K562 (cell line): ENCODE data around the gene BMP2K. TPM values are rescaled to one million over a fixed set of nuclear protein-coding genes. Genes with fewer than 3 reads are reported as not detected.
A peak's percentile ranks its signal among the peaks of the same experiment; 100 is the strongest.

Source experiments
- CBX2 ChIP-seq: fragments of 200-600 bp; sonication (generic); IDR thresholded peaks from one replicate; pipeline ENCODE4 v1.6.1; 2012; ENCODE audit warnings: mild to moderate bottlenecking, low read length, inconsistent platforms; ENCODE audit not compliant: insufficient read depth, poor library complexity, severe bottlenecking
- CXXC5 ChIP-seq: fragments of 250-450 bp; sonication (Bioruptor Pico); IDR thresholded peaks from 2 replicates; pipeline ENCODE4 v1.8.0; 2022; ENCODE audit warnings: inconsistent platforms, mild to moderate bottlenecking, moderate library complexity
- HDAC1 ChIP-seq, 2 experiments: fragments of 450-650 bp; IDR thresholded peaks; 2 replicates each; pipeline ENCODE4 v1.6.1; 2016 to 2017; ENCODE audit warnings: inconsistent platforms in 1 of 2, mild to moderate bottlenecking in 1 of 2, moderate library complexity in 1 of 2
- HDGF ChIP-seq: fragments of 450-650 bp; IDR thresholded peaks from 2 replicates; pipeline ENCODE4 v1.6.1; 2016
- KAT2B ChIP-seq: IDR thresholded peaks from one replicate; pipeline ENCODE4 v1.6.1; 2012; ENCODE audit warnings: low read depth, mild to moderate bottlenecking, control low read depth, inconsistent platforms, low read length, moderate library complexity
- MEF2D ChIP-seq: conservative IDR thresholded peaks from 2 replicates; pipeline ENCODE4 v1.6.1; 2016; ENCODE audit warnings: low read depth, missing genetic modification characterization, missing compliant biosample characterization
- NFE2 ChIP-seq: IDR thresholded peaks from 2 replicates; pipeline ENCODE4 v1.6.1; 2014; ENCODE audit warnings: antibody characterized with exemption, low read depth
- PHF21A ChIP-seq: fragments of 450-650 bp; IDR thresholded peaks from 2 replicates; pipeline ENCODE4 v1.6.1; 2017; ENCODE audit warnings: low read depth, borderline replicate concordance
- POLR2AphosphoS5 ChIP-seq: IDR thresholded peaks from 2 replicates; pipeline ENCODE4 v1.6.1; 2011; ENCODE audit warnings: mild to moderate bottlenecking, low read depth, low read length, moderate library complexity; ENCODE audit not compliant: control insufficient read depth, insufficient read depth
- RB1 ChIP-seq: fragments of 450-650 bp; IDR thresholded peaks from 2 replicates; pipeline ENCODE4 v1.6.1; 2017; ENCODE audit warnings: low read depth, mild to moderate bottlenecking
- RBBP5 ChIP-seq: fragments of 200-600 bp; sonication (generic); IDR thresholded peaks from 2 replicates; pipeline ENCODE4 v1.6.1; 2012; ENCODE audit warnings: borderline replicate concordance, mild to moderate bottlenecking, low read length, control low read depth, inconsistent platforms; ENCODE audit not compliant: insufficient read depth, poor library complexity, severe bottlenecking
- RBM15 ChIP-seq: fragments of 200-400 bp; formaldehyde crosslinking; IDR thresholded peaks from 2 replicates; pipeline ENCODE4 v1.6.1; 2018; ENCODE audit warnings: mild to moderate bottlenecking, low read length, moderate library complexity; ENCODE audit not compliant: insufficient read depth
- SIN3A ChIP-seq, 2 experiments: fragments of 150-350 bp in 1 of 2; IDR thresholded peaks; 2 replicates each; pipeline ENCODE4 v1.6.1; 2011 to 2016; ENCODE audit warnings: borderline replicate concordance in 2 of 2, low read depth in 2 of 2, low read length in 2 of 2, mild to moderate bottlenecking in 2 of 2, moderate library complexity in 2 of 2; ENCODE audit not compliant: control insufficient read depth in 1 of 2
- SMARCE1 ChIP-seq: fragments of 450-650 bp; IDR thresholded peaks from 2 replicates; pipeline ENCODE4 v1.7.1; 2016; ENCODE audit warnings: mild to moderate bottlenecking
- ZNF347 ChIP-seq: fragments of 450-650 bp; formaldehyde crosslinking; IDR thresholded peaks from 2 replicates; pipeline ENCODE4 v1.4.0; 2020; ENCODE audit warnings: low read depth, mild to moderate bottlenecking, moderate library complexity
- ZNF583 ChIP-seq: fragments of 250-450 bp; sonication (Bioruptor Pico); IDR thresholded peaks from 2 replicates; pipeline ENCODE4 v1.4.0; 2020
- polyA plus RNA-seq, 8 experiments: library from polyadenylated mRNA; depleted of rRNA in 4 of 8; stranded (reverse) in 5 of 8; unstranded in 3 of 8; fragments of >200 nt; fragmentation: Nextera tagmentation in 2 of 8; fragmentation: Illumina TruSeq in 1 of 8; extraction: Ambion mirVana in 2 of 8; extraction: Trizol in 1 of 8; gene quantifications; 2 replicates each; pipeline versions ENCODE4 v1.2.1 to v1.2.3, GENCODE V29; 2011 to 2014; ENCODE audit warnings: inconsistent platforms in 1 of 8, missing spikeins in 1 of 8
- total RNA-seq, 7 experiments: library from RNA; depleted of rRNA in 6 of 7; stranded (reverse); fragments of >200 nt in 6 of 7; fragmentation: Illumina TruSeq in 2 of 7; extraction: Trizol in 2 of 7; gene quantifications; 2 replicates each; pipeline versions ENCODE4 v1.2.1 to v1.2.3, GENCODE V29; 2011 to 2021; ENCODE audit warnings: low replicate concordance in 1 of 7
- TF ChIP-seq, protein P1 (sequence below), 2 experiments: fragments of 150-350 bp in 1 of 2; IDR thresholded peaks; 2 replicates each; pipeline ENCODE4 v1.6.1; 2012 to 2016; ENCODE audit warnings: low read depth in 2 of 2, low read length in 2 of 2, mild to moderate bottlenecking in 1 of 2, moderate library complexity in 1 of 2
- TF ChIP-seq, protein P2 (sequence below), 2 experiments: fragments of 450-650 bp; IDR thresholded peaks; 2 replicates each; pipeline ENCODE4 v1.6.1; 2016
- TF ChIP-seq, protein P3 (sequence below): fragments of 450-650 bp; formaldehyde crosslinking; IDR thresholded peaks from 2 replicates; pipeline ENCODE4 v1.4.0; 2020; ENCODE audit warnings: mild to moderate bottlenecking, moderate library complexity
- TF ChIP-seq, protein P4 (sequence below), 2 experiments: fragments of 250-450 bp in 1 of 2; fragments of 450-650 bp in 1 of 2; sonication (Bioruptor Pico) in 1 of 2; IDR thresholded peaks; 2 replicates each; pipeline versions ENCODE4 v1.6.1 to v1.8.0; 2016 to 2021; ENCODE audit warnings: mild to moderate bottlenecking in 2 of 2, moderate library complexity in 2 of 2, missing compliant biosample characterization in 1 of 2, missing genetic modification characterization in 1 of 2

The BMP2K gene
- total and polyA plus RNA-seq, 9 of the 15 experiments (the other 6 are each of a cell fraction or from before 2014, with no cell fraction given): 17.0 to 217 (median 104) TPM

DNA sequence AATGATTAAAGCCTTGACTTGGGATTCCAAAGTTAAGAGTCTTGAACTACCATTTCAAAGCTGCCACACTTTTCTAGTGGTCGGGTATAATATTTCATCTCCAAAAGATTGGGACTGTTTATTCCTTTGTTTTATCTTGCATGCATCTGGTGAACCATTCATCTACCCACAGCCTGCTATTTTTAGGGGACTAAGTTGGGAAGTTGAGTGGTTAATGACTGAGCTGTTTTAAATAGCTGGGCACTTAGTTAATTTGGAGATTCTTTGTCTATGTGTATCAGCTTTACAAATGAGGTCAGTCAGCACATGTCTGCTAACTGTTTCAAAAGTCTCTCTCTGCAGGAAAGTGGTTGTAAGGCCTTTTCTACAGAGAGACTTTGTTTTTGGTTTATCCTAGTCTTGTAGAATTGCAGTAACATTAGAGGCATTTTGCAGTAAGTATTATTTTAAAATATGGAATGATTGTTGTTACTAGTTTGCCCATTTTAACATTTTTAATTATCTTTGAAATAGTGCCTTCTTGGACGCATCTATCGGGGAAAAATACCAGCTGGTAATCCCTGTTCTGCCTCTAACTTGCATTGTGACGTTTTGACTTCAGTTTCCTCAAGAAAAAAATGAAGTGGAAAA is 8.2 kb downstream of the BMP2K start (continued):
- TF ChIP-seq, protein P1, sequence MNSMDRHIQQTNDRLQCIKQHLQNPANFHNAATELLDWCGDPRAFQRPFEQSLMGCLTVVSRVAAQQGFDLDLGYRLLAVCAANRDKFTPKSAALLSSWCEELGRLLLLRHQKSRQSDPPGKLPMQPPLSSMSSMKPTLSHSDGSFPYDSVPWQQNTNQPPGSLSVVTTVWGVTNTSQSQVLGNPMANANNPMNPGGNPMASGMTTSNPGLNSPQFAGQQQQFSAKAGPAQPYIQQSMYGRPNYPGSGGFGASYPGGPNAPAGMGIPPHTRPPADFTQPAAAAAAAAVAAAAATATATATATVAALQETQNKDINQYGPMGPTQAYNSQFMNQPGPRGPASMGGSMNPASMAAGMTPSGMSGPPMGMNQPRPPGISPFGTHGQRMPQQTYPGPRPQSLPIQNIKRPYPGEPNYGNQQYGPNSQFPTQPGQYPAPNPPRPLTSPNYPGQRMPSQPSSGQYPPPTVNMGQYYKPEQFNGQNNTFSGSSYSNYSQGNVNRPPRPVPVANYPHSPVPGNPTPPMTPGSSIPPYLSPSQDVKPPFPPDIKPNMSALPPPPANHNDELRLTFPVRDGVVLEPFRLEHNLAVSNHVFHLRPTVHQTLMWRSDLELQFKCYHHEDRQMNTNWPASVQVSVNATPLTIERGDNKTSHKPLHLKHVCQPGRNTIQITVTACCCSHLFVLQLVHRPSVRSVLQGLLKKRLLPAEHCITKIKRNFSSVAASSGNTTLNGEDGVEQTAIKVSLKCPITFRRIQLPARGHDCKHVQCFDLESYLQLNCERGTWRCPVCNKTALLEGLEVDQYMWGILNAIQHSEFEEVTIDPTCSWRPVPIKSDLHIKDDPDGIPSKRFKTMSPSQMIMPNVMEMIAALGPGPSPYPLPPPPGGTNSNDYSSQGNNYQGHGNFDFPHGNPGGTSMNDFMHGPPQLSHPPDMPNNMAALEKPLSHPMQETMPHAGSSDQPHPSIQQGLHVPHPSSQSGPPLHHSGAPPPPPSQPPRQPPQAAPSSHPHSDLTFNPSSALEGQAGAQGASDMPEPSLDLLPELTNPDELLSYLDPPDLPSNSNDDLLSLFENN (IDR thresholded peaks at IDR 0.05; ENCODE audit: low read depth in 2 of 2, low read length in 2 of 2): no peak
- no peak for TF ChIP-seq RBM15
- TF ChIP-seq ZNF583 (CRISPR knock-in tag): no peak
- peak; percentile 97 for TF ChIP-seq MEF2D (tag)
- no peak for TF ChIP-seq RB1
- TF ChIP-seq, protein P2, sequence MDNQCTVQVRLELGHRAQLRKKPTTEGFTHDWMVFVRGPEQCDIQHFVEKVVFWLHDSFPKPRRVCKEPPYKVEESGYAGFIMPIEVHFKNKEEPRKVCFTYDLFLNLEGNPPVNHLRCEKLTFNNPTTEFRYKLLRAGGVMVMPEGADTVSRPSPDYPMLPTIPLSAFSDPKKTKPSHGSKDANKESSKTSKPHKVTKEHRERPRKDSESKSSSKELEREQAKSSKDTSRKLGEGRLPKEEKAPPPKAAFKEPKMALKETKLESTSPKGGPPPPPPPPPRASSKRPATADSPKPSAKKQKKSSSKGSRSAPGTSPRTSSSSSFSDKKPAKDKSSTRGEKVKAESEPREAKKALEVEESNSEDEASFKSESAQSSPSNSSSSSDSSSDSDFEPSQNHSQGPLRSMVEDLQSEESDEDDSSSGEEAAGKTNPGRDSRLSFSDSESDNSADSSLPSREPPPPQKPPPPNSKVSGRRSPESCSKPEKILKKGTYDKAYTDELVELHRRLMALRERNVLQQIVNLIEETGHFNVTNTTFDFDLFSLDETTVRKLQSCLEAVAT (IDR thresholded peaks at IDR 0.05): no peak
- no peak for TF ChIP-seq KAT2B
- TF ChIP-seq RBBP5: no peak
- TF ChIP-seq SMARCE1: peak; percentile 57; the same call in 1 of the 2 replicates
- TF ChIP-seq CBX2: no peak
- TF ChIP-seq SIN3A (IDR thresholded peaks at IDR 0.05; ENCODE audit: borderline replicate concordance in 2 of 2, control insufficient read depth in 1 of 2, low read depth in 2 of 2, low read length in 2 of 2): no peak
- no peak for TF ChIP-seq ZNF347
- TF ChIP-seq, protein P3, sequence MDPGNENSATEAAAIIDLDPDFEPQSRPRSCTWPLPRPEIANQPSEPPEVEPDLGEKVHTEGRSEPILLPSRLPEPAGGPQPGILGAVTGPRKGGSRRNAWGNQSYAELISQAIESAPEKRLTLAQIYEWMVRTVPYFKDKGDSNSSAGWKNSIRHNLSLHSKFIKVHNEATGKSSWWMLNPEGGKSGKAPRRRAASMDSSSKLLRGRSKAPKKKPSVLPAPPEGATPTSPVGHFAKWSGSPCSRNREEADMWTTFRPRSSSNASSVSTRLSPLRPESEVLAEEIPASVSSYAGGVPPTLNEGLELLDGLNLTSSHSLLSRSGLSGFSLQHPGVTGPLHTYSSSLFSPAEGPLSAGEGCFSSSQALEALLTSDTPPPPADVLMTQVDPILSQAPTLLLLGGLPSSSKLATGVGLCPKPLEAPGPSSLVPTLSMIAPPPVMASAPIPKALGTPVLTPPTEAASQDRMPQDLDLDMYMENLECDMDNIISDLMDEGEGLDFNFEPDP: no peak
- no peak for TF ChIP-seq CXXC5 (CRISPR knock-in tag)
- no peak for TF ChIP-seq PHF21A
- TF ChIP-seq POLR2AphosphoS5: peak; percentile 43; the same call in 1 of the 2 replicates
- TF ChIP-seq, protein P4, sequence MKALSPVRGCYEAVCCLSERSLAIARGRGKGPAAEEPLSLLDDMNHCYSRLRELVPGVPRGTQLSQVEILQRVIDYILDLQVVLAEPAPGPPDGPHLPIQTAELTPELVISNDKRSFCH (CRISPR knock-in tag; IDR thresholded peaks at IDR 0.05): no peak
- TF ChIP-seq, protein P4 (tag; IDR thresholded peaks at IDR 0.05): no peak
- TF ChIP-seq NFE2: peak; percentile 69
- no peak for TF ChIP-seq HDGF
- TF ChIP-seq HDAC1 (IDR thresholded peaks at IDR 0.05): 0 out of 4 replicates have a peak, but pooled peaks of 1 of the 2 experiments have one; percentile 15
